HEK293 (cell line): ENCODE results near the gene TET3.

Experiments used
- CTCF ChIA-PET: fragments of 350-600 bp; formaldehyde crosslinking; extraction: SDS; loops from one replicate; lab custom pipeline; 2021; ENCODE audit warnings: antibody characterized with exemption; lab: Yijun Ruan, JAX
- POLR2A ChIA-PET: fragments of 300-600 bp; formaldehyde crosslinking; extraction: SDS; loops from one replicate; lab custom pipeline; 2020; ENCODE audit warnings: antibody characterized with exemption, inconsistent platforms; lab: Yijun Ruan, JAX
- H3K27ac ChIP-seq: fragments of 200-500 bp; sonication (Bioruptor generic); 2 replicates; pipeline ENCODE4 v1.5.1; 2014; ENCODE audit warnings: low read depth, low read length, control low read depth, inconsistent platforms; ENCODE audit errors: extremely low read depth
- H3K36me3 ChIP-seq, 2 experiments: fragments of 200-500 bp in 1 of 2; sonication (Bioruptor generic) in 1 of 2; 1 replicate in 1 of 2; 2 replicates in 1 of 2; pipeline ENCODE4 v1.5.1; 2014 to 2017; ENCODE audit warnings: inconsistent platforms in 2 of 2, low read length in 2 of 2; ENCODE audit not compliant: control insufficient read depth in 2 of 2, insufficient read depth in 1 of 2
- H3K4me1 ChIP-seq: fragments of 200-500 bp; sonication (Bioruptor generic); 2 replicates; pipeline ENCODE4 v1.5.1; 2014; ENCODE audit warnings: mild to moderate bottlenecking, low read length, inconsistent platforms; ENCODE audit not compliant: control insufficient read depth, insufficient read depth
- H3K4me3 ChIP-seq: 2 replicates; pipeline ENCODE4 v1.5.1; 2011; ENCODE audit warnings: low read depth, mild to moderate bottlenecking, control low read depth, low read length, moderate library complexity
- H3K9me3 ChIP-seq: fragments of 200-500 bp; sonication (Bioruptor generic); 2 replicates; pipeline ENCODE4 v1.5.1; 2014; ENCODE audit warnings: low read depth, low read length, inconsistent platforms; ENCODE audit not compliant: control insufficient read depth, insufficient read depth
- EGR2 ChIP-seq: fragments of 450-650 bp; formaldehyde crosslinking; IDR thresholded peaks from 2 replicates; pipeline ENCODE4 v1.5.1; 2016; ENCODE audit warnings: low read depth, missing biosample characterization, missing genetic modification characterization
- GLI2 ChIP-seq: fragments of 450-650 bp; formaldehyde crosslinking; IDR thresholded peaks from 2 replicates; pipeline ENCODE4; 2017; ENCODE audit warnings: missing biosample characterization, missing genetic modification characterization, low read depth, borderline replicate concordance
- TRIM28 ChIP-seq: IDR thresholded peaks from 2 replicates; pipeline ENCODE4 v1.6.1; 2011; ENCODE audit warnings: low read length, control low read depth, borderline replicate concordance
- ZFHX2 ChIP-seq: fragments of 450-650 bp; formaldehyde crosslinking; conservative IDR thresholded peaks from 2 replicates; pipeline ENCODE4 v1.5.1; 2016; ENCODE audit warnings: missing biosample characterization, missing genetic modification characterization
- ZNF146 ChIP-seq: fragments of 450-650 bp; formaldehyde crosslinking; IDR thresholded peaks from 2 replicates; pipeline ENCODE4 v1.5.1; 2016; ENCODE audit warnings: missing biosample characterization, missing genetic modification characterization
- ZNF16 ChIP-seq: fragments of 450-650 bp; formaldehyde crosslinking; IDR thresholded peaks from 2 replicates; pipeline ENCODE4 v1.5.1; 2016; ENCODE audit warnings: low read depth, missing biosample characterization, missing genetic modification characterization
- ZNF280C ChIP-seq: fragments of 450-650 bp; formaldehyde crosslinking; IDR thresholded peaks from 2 replicates; pipeline ENCODE4 v1.5.1; 2016; ENCODE audit warnings: missing biosample characterization, missing genetic modification characterization
- ZNF514 ChIP-seq: fragments of 450-650 bp; formaldehyde crosslinking; IDR thresholded peaks from 2 replicates; pipeline ENCODE4 v1.5.1; 2016; ENCODE audit warnings: missing biosample characterization, missing genetic modification characterization
- ZNF555 ChIP-seq: fragments of 450-650 bp; formaldehyde crosslinking; conservative IDR thresholded peaks from 2 replicates; pipeline ENCODE4 v1.5.1; 2017; ENCODE audit warnings: missing biosample characterization, mild to moderate bottlenecking, missing genetic modification characterization, inconsistent platforms
- ZNF558 ChIP-seq: fragments of 450-650 bp; formaldehyde crosslinking; IDR thresholded peaks from 2 replicates; pipeline ENCODE4 v1.5.1; 2016; ENCODE audit warnings: missing biosample characterization, missing genetic modification characterization
- ZNF560 ChIP-seq: fragments of 450-650 bp; formaldehyde crosslinking; IDR thresholded peaks from 2 replicates; pipeline ENCODE4 v1.5.1; 2017; ENCODE audit warnings: missing biosample characterization, missing genetic modification characterization, borderline replicate concordance
- ZNF585B ChIP-seq: fragments of 450-650 bp; formaldehyde crosslinking; IDR thresholded peaks from 2 replicates; pipeline ENCODE4 v1.5.1; 2016; ENCODE audit warnings: missing biosample characterization, missing genetic modification characterization
- ZNF660 ChIP-seq: fragments of 450-650 bp; IDR thresholded peaks from 2 replicates; pipeline ENCODE4 v1.5.1; 2018; ENCODE audit warnings: missing biosample characterization, mild to moderate bottlenecking, missing genetic modification characterization
- ZNF791 ChIP-seq: fragments of 450-650 bp; formaldehyde crosslinking; IDR thresholded peaks from 2 replicates; pipeline ENCODE4 v1.5.1; 2016; ENCODE audit warnings: missing biosample characterization, missing genetic modification characterization
- TF ChIP-seq, protein P1 (sequence below): fragments of 450-650 bp; formaldehyde crosslinking; IDR thresholded peaks from 2 replicates; pipeline ENCODE4 v1.5.1; 2016; ENCODE audit warnings: missing biosample characterization, missing genetic modification characterization
- TF ChIP-seq, protein P2 (sequence below): fragments of 450-650 bp; formaldehyde crosslinking; IDR thresholded peaks from 2 replicates; pipeline ENCODE4 v1.5.1; 2016; ENCODE audit warnings: missing biosample characterization, missing genetic modification characterization

TET3 gene

DNA sequence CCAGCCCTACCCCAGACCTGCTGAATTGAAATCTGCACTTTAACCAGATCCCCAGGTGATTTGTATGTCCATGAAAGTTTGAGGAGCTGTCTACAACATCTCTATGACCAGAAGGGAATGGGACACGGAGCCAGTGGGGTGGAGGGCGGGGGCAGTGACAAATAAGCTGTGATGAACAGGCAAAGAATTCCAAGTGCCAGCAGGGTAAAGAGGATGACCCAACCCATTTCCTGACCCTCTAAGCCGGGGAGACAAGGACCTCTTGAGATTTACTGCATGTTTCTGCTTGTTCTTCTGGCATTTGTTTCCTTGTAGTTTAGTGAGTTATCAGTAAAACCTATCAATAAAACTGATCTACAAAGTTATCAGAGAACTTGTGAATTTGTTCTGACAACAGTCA, 8.7 kb downstream of the TET3 start (continued):
- no peak for TF ChIP-seq ZNF585B (tag by site-specific recombination)
- no peak for TF ChIP-seq ZFHX2 (tag by site-specific recombination)
- TF ChIP-seq, protein P1, sequence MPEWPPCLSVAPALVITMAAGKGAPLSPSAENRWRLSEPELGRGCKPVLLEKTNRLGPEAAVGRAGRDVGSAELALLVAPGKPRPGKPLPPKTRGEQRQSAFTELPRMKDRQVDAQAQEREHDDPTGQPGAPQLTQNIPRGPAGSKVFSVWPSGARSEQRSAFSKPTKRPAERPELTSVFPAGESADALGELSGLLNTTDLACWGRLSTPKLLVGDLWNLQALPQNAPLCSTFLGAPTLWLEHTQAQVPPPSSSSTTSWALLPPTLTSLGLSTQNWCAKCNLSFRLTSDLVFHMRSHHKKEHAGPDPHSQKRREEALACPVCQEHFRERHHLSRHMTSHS (tag by site-specific recombination), result no peak
- TF ChIP-seq ZNF280C (tag by site-specific recombination), result no peak
- TF ChIP-seq ZNF16 (tag by site-specific recombination), result no peak
- TF ChIP-seq, all 188 proteins: peak for 0

DNA sequence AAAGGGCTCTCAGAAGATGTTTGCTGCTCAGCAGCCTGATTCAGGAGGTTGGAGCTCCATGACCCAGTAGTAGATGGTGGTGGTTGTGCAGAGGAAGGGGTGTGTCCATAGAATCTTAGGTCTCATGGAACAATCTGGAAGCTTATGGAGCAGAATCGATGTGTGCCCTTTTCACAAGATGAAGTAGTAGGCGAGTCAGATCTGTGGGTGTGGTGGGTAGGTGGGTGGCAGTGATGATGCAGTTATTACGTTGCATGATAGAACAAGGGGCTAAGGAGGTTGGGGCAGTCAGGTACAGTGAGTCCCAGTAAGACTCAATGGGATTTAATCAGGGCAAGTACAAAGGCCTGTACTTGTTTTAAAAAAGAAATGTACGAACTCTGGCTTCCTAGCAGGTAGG, 9.1 kb downstream of the TET3 start:
- no peak overlapping the region for H3K4me3 ChIP-seq
- no peaks in the 10 kb centered on the region for H3K9me3 ChIP-seq
- CTCF ChIA-PET, result no interaction called here
- TF ChIP-seq EGR2, result peak; percentile 77
- TF ChIP-seq TRIM28, result no peak
- TF ChIP-seq ZNF555 (tag by site-specific recombination), result no peak
- TF ChIP-seq ZNF514 (tag by site-specific recombination), result no peak
- TF ChIP-seq GLI2, result no peak
- TF ChIP-seq ZNF560, result no peak
- no peak for TF ChIP-seq ZNF558 (tag by site-specific recombination)
- TF ChIP-seq ZFHX2 (tag by site-specific recombination), result peak; percentile 85
- POLR2A ChIA-PET, result interaction anchor here (0.9 kb wide), 1 partner anchor 8 kb away, joined by 3 read pairs; no protein-coding TSS in a partner anchor
- H3K36me3 ChIP-seq, result peaks cover 4 to 17% of the 10 kb centered on the region in 2 experiments; a peak in 2 of 3 replicates
- no peak overlapping the region for H3K27ac ChIP-seq
- H3K4me1 ChIP-seq, result no peaks in the 10 kb centered on the region

GRCh38 chr2:73994178-73994831, 9.6 kb downstream of the TET3 start:
- Histone ChIP-seq H3K4me3 (no peak overlapping the region), H3K4me1 (no peaks in the 10 kb centered on the region), H3K36me3 (peaks cover 4 to 13% of the 10 kb centered on the region in 2 experiments; a peak in 2 of 3 replicates), H3K9me3 (no peaks in the 10 kb centered on the region), H3K27ac (no peak overlapping the region)
- CTCF ChIA-PET, result no interaction called here
- POLR2A ChIA-PET, result interaction anchor here (0.9 kb wide), 1 partner anchor 8 kb away, joined by 3 read pairs; no protein-coding TSS in a partner anchor
- TF ChIP-seq, protein P2, sequence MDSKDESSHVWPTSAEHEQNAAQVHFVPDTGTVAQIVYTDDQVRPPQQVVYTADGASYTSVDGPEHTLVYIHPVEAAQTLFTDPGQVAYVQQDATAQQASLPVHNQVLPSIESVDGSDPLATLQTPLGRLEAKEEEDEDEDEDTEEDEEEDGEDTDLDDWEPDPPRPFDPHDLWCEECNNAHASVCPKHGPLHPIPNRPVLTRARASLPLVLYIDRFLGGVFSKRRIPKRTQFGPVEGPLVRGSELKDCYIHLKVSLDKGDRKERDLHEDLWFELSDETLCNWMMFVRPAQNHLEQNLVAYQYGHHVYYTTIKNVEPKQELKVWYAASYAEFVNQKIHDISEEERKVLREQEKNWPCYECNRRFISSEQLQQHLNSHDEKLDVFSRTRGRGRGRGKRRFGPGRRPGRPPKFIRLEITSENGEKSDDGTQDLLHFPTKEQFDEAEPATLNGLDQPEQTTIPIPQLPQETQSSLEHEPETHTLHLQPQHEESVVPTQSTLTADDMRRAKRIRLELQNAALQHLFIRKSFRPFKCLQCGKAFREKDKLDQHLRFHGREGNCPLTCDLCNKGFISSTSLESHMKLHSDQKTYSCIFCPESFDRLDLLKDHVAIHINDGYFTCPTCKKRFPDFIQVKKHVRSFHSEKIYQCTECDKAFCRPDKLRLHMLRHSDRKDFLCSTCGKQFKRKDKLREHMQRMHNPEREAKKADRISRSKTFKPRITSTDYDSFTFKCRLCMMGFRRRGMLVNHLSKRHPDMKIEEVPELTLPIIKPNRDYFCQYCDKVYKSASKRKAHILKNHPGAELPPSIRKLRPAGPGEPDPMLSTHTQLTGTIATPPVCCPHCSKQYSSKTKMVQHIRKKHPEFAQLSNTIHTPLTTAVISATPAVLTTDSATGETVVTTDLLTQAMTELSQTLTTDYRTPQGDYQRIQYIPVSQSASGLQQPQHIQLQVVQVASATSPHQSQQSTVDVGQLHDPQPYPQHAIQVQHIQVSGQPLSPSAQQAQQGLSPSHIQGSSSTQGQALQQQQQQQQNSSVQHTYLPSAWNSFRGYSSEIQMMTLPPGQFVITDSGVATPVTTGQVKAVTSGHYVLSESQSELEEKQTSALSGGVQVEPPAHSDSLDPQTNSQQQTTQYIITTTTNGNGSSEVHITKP (tag by site-specific recombination), result peak; percentile 88
- TF ChIP-seq ZNF146 (no peak), ZNF660 (tag by site-specific recombination) (no peak), ZNF791 (tag by site-specific recombination) (no peak)
